Mesenchymal stem cell (in vitro differentiated cells and primary cell): Measurements from ENCODE around the gene RHBDD1.

Experiments used
- DNase-seq: peaks from one replicate; pipeline ENCODE4 v3.0.0-alpha.2; 2013
- H2AFZ ChIP-seq: one replicate; pipeline ENCODE4 v1.6.1; 2013; ENCODE audit warnings: low read depth, mild to moderate bottlenecking, control low read depth, inconsistent platforms, low read length, moderate library complexity
- H2AK5ac ChIP-seq: 2 replicates; pipeline ENCODE4 v1.6.1; 2013; ENCODE audit warnings: low read length, moderate library complexity, mild to moderate bottlenecking, inconsistent platforms; ENCODE audit not compliant: severe bottlenecking
- H2BK120ac ChIP-seq: one replicate; pipeline ENCODE4 v1.6.1; 2013; ENCODE audit warnings: low read depth, mild to moderate bottlenecking, inconsistent platforms, low read length, moderate library complexity
- H2BK12ac ChIP-seq, 2 experiments: one replicate each; pipeline ENCODE4 v1.6.1; 2013; ENCODE audit warnings: inconsistent platforms in 2 of 2, low read length in 2 of 2, mild to moderate bottlenecking in 2 of 2, moderate library complexity in 2 of 2, control low read depth in 1 of 2
- H2BK15ac ChIP-seq: one replicate; pipeline ENCODE4 v1.6.1; 2013; ENCODE audit warnings: mild to moderate bottlenecking, low read depth, inconsistent platforms; ENCODE audit not compliant: poor library complexity, severe bottlenecking
- H2BK5ac ChIP-seq: 2 replicates; pipeline ENCODE4 v1.6.1; 2013; ENCODE audit warnings: low read depth, mild to moderate bottlenecking, low read length, control low read depth, inconsistent platforms; ENCODE audit not compliant: poor library complexity, severe bottlenecking
- H3K14ac ChIP-seq, 2 experiments: one replicate each; pipeline ENCODE4 v1.6.1; 2013; ENCODE audit warnings: inconsistent platforms in 2 of 2, low read length in 2 of 2, control low read depth in 1 of 2, mild to moderate bottlenecking in 1 of 2, moderate library complexity in 1 of 2
- H3K18ac ChIP-seq, 2 experiments: one replicate each; pipeline ENCODE4 v1.6.1; 2013; ENCODE audit warnings: inconsistent platforms in 2 of 2, low read length in 2 of 2, control low read depth in 1 of 2, low read depth in 1 of 2, mild to moderate bottlenecking in 1 of 2
- H3K23ac ChIP-seq, 2 experiments: one replicate each; pipeline ENCODE4 v1.6.1; 2013; ENCODE audit warnings: inconsistent platforms in 2 of 2, low read length in 2 of 2, mild to moderate bottlenecking in 2 of 2, moderate library complexity in 2 of 2, control low read depth in 1 of 2
- H3K27ac ChIP-seq: 2 replicates; pipeline ENCODE4 v1.5.1; 2013; ENCODE audit warnings: mild to moderate bottlenecking, moderate library complexity, low read length, control low read depth, inconsistent platforms; ENCODE audit not compliant: poor library complexity, severe bottlenecking
- H3K27me3 ChIP-seq, 2 experiments: 2 replicates each; pipeline versions ENCODE4 v1.6.1 to v1.7.0; 2013; ENCODE audit warnings: low read length in 2 of 2, mild to moderate bottlenecking in 2 of 2, moderate library complexity in 2 of 2, control low read depth in 1 of 2, inconsistent platforms in 1 of 2; ENCODE audit not compliant: control insufficient read depth in 1 of 2, insufficient read depth in 1 of 2
- H3K36me3 ChIP-seq, 2 experiments: 2 replicates each; pipeline versions ENCODE4 v1.6.1 to v1.7.0; 2013; ENCODE audit warnings: low read length in 2 of 2, control low read depth in 1 of 2, inconsistent platforms in 1 of 2, low read depth in 1 of 2, mild to moderate bottlenecking in 1 of 2; ENCODE audit not compliant: insufficient read depth in 2 of 2, control insufficient read depth in 1 of 2
- H3K4ac ChIP-seq, 2 experiments: one replicate each; pipeline ENCODE4 v1.6.1; 2013; ENCODE audit warnings: inconsistent platforms in 2 of 2, low read length in 2 of 2, mild to moderate bottlenecking in 2 of 2, moderate library complexity in 2 of 2, control low read depth in 1 of 2, low read depth in 1 of 2
- H3K4me1 ChIP-seq: 2 replicates; pipeline ENCODE4 v1.6.1; 2013; ENCODE audit warnings: low read depth, low read length, control low read depth; ENCODE audit not compliant: control insufficient read depth, insufficient read depth
- H3K4me2 ChIP-seq: 2 replicates; pipeline ENCODE4 v1.6.1; 2013; ENCODE audit warnings: low read length, mild to moderate bottlenecking, inconsistent platforms; ENCODE audit not compliant: poor library complexity, severe bottlenecking
- H3K4me3 ChIP-seq, 2 experiments: 2 replicates each; pipeline versions ENCODE4 v1.5.1 to v1.7.0; 2013; ENCODE audit warnings: low read length in 2 of 2, mild to moderate bottlenecking in 2 of 2, control low read depth in 1 of 2, low read depth in 1 of 2; ENCODE audit not compliant: insufficient read depth in 1 of 2
- H3K79me1 ChIP-seq: replicated peaks from 2 replicates; pipeline ENCODE4 v1.6.1; 2013; ENCODE audit warnings: mild to moderate bottlenecking, control low read depth, low read length, inconsistent platforms; ENCODE audit not compliant: poor library complexity, severe bottlenecking
- H3K9ac ChIP-seq: 2 replicates; pipeline ENCODE4 v1.7.0; 2013; ENCODE audit warnings: mild to moderate bottlenecking, low read length, moderate library complexity
- H3K9me3 ChIP-seq: 2 replicates; pipeline ENCODE4 v1.7.0; 2013; ENCODE audit warnings: mild to moderate bottlenecking, low read length; ENCODE audit not compliant: control insufficient read depth
- H4K8ac ChIP-seq: one replicate; pipeline ENCODE4 v1.6.1; 2013; ENCODE audit warnings: inconsistent platforms, mild to moderate bottlenecking, low read length, moderate library complexity
- H4K91ac ChIP-seq: one replicate; pipeline ENCODE4 v1.6.1; 2013; ENCODE audit warnings: mild to moderate bottlenecking, low read length, inconsistent platforms
- WGBS: methylation state at CpG from one replicate; pipeline ENCODE4 v1.1.7; 2013; ENCODE audit warnings: mixed read lengths; 5-methylcytosine and 5-hydroxymethylcytosine counted together

The RHBDD1 gene

DNA sequence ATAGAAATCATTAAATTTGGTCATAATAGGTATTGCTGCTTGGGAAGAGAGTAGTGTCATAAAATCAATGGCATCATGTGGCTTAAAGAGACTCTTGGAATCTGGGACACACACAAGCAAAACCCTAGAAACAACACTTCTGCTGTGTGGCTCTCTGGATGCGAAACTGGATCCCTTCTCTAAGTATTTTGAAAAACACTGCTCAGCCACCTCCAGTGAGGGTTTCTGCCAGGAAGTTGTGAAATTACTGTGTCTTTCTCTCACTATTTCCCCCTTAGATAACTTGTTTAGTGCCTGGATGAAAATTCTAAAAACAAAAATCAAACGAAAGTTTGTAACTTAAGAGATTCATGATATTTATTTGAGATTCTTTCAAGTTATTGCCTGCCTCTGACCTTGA lies 163.8 kb downstream of the RHBDD1 start:
- no peak overlapping the region for H2BK12ac ChIP-seq
- H2BK15ac ChIP-seq = no peak overlapping the region
- H2BK120ac ChIP-seq = no peak overlapping the region
- no peak for DNase-seq
- H3K9ac ChIP-seq = no peak overlapping the region
- no peak overlapping the region for H2AFZ ChIP-seq
- no peaks in the 10 kb centered on the region for H3K27me3 ChIP-seq
- no peak overlapping the region for H3K4me2 ChIP-seq
- H3K36me3 ChIP-seq = peaks cover 2 to 9% of the 10 kb centered on the region in 2 experiments
- H3K23ac ChIP-seq = no peak overlapping the region
- no peak overlapping the region for H4K8ac ChIP-seq
- H3K27ac ChIP-seq = no peak overlapping the region
- H3K4me1 ChIP-seq = peaks cover 8% of the 10 kb centered on the region
- no peaks in the 10 kb centered on the region for H3K79me1 ChIP-seq
- no peak overlapping the region for H4K91ac ChIP-seq
- no peaks in the 10 kb centered on the region for H3K9me3 ChIP-seq
- 86% methylated on average over 1 of the region's 2 CpGs for WGBS
- H2BK5ac ChIP-seq = no peak overlapping the region
- H3K4me3 ChIP-seq = no peak overlapping the region
- H3K4ac ChIP-seq = no peak overlapping the region
- no peak overlapping the region for H3K18ac ChIP-seq
- no peak overlapping the region for H2AK5ac ChIP-seq
- no peak overlapping the region for H3K14ac ChIP-seq

DNA sequence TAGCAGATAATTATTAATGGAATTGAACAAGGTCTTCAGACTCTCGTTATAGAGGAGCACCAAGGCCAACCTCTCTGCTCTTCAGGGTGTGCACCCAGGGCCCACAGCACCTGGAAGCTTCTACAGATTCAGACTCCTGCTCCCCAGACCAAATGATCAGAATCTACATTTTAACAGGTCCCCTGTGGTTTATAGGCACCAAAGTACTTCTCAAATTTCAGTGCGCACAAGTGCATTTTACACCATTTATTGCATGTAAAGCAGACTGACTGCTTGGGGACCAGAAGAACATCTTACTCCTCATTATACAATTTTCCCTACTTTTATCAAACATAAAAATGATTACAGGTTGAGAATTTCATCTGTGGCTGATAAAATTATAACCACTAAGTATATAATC lies 164.3 kb downstream of the RHBDD1 start:
- WGBS = 99% methylated on average over 2 of the region's 2 CpGs
- no peaks in the 10 kb centered on the region for H3K9me3 ChIP-seq
- no peak overlapping the region for H3K18ac ChIP-seq
- no peaks in the 10 kb centered on the region for H3K79me1 ChIP-seq
- H3K27ac ChIP-seq = no peak overlapping the region
- H3K4me1 ChIP-seq = peaks cover 8% of the 10 kb centered on the region
- H2BK5ac ChIP-seq = no peak overlapping the region
- H3K27me3 ChIP-seq = no peaks in the 10 kb centered on the region
- no peak overlapping the region for H2BK12ac ChIP-seq
- no peak overlapping the region for H2BK120ac ChIP-seq
- no peak overlapping the region for H3K9ac ChIP-seq
- H3K4me3 ChIP-seq = no peak overlapping the region
- no peak overlapping the region for H4K8ac ChIP-seq
- no peak overlapping the region for H2AK5ac ChIP-seq
- no peak overlapping the region for H2BK15ac ChIP-seq
- no peak overlapping the region for H4K91ac ChIP-seq
- no peak overlapping the region for H3K23ac ChIP-seq
- no peak overlapping the region for H2AFZ ChIP-seq
- no peak for DNase-seq
- no peak overlapping the region for H3K4ac ChIP-seq
- H3K4me2 ChIP-seq = no peak overlapping the region
- peaks cover 2 to 9% of the 10 kb centered on the region in 2 experiments for H3K36me3 ChIP-seq
- H3K14ac ChIP-seq = no peak overlapping the region

DNA sequence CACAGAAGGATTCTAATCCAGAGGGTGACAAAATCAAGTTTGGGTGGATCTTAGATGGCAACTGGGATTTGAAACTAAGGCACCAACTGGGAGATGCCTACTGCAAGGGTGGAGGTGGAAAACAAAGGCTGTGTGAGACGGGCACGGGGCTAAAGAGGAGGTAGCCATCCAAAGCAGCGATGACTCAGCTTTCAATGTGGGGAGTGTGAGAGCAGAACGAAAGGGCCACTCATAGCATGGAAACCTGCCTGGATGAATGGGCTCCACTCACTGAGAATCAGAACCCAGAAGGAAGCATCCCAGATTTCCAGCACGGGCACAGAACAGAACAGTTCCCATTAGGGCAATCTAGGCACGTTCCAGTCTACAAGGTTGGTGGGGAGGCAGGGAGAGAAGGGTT lies 168.6 kb downstream of the RHBDD1 start:
- Histone ChIP-seq H3K4me1 (no peaks in the 10 kb centered on the region), H2AFZ (no peak overlapping the region), H3K4me2 (no peak overlapping the region), H4K8ac (no peak overlapping the region), H2BK12ac (no peak overlapping the region), H3K14ac (no peak overlapping the region), H3K9me3 (no peaks in the 10 kb centered on the region), H3K79me1 (no peaks in the 10 kb centered on the region), H3K27me3 (no peaks in the 10 kb centered on the region), H3K4ac (no peak overlapping the region), H3K18ac (no peak overlapping the region), H2AK5ac (no peak overlapping the region), H2BK120ac (no peak overlapping the region), H3K4me3 (no peak overlapping the region), H3K36me3 (no peaks in the 10 kb centered on the region), H3K27ac (no peak overlapping the region), H3K9ac (no peak overlapping the region), H2BK15ac (no peak overlapping the region), H3K23ac (no peak overlapping the region), H2BK5ac (no peak overlapping the region), H4K91ac (no peak overlapping the region)
- WGBS = 93% methylated on average over 6 of the region's 6 CpGs
- no peak for DNase-seq

DNA sequence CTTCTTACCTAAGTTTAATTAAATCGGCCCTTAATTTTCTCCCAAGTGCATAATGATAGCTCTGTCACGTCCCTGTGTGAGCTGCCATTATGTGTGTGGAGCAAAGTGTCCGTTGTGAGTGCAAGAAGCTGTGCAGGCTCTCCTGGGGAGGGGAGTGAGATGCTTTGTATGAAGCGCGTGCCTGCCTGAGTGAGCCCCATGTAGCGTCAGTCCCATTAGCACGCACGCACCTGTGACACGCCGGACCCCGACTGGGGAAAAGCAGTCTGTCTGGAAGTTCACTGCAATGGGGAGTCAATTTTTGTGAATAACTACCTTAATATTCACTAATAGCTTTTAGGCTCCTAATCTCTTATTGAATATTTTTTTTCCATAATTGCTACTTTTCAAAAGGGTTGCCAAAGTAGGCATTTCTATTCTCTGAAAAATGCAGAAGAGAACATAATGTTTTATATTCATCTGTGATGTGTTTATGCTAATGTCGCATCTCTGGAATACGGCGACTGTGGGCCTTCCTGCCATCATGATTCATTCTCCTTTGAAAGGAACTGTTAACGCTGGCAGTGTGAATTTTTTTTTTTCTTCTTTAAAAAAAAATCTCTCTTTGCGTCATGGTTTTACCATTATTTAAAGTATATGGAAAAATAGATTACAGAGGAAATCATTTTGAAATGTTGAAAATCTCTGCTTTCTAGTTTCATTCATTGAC lies 170.5 kb downstream of the RHBDD1 start:
- Histone ChIP-seq H3K9me3 (peaks cover 8% of the 10 kb centered on the region), H2AFZ (no peak overlapping the region), H4K91ac (no peak overlapping the region), H3K27ac (no peak overlapping the region), H3K27me3 (no peaks in the 10 kb centered on the region), H3K4ac (no peak overlapping the region), H3K23ac (no peak overlapping the region), H3K14ac (peak overlapping the region in 1 of 2 experiments; percentile 86), H3K4me3 (no peak overlapping the region), H2BK15ac (no peak overlapping the region), H2BK12ac (no peak overlapping the region), H3K4me1 (no peaks in the 10 kb centered on the region), H4K8ac (no peak overlapping the region), H3K79me1 (no peaks in the 10 kb centered on the region), H3K4me2 (no peak overlapping the region), H2BK120ac (no peak overlapping the region), H3K36me3 (no peaks in the 10 kb centered on the region), H3K9ac (no peak overlapping the region), H2AK5ac (no peak overlapping the region), H3K18ac (no peak overlapping the region), H2BK5ac (no peak overlapping the region)
- WGBS = 94% methylated on average over 8 of the region's 16 CpGs
- no peak for DNase-seq
